NCI-H1694 treated with DMSO at 0.1 percent for 48 hours (cell line): ENCODE measurements around the gene STK38.

Experiments used
- DNase-seq: peaks from one replicate; lab custom pipeline; 2025; lab: John Stamatoyannopoulos, UW

The STK38 gene

GRCh38 chr6:36523451-36523850 lies 23.8 kb downstream of the STK38 start:
- no peak for DNase-seq

- DNase-seq: no peak
Measured at GRCh38 chr6:36519352-36519751, 27.9 kb downstream of the STK38 start.

GRCh38 chr6:36517408-36517807 lies 29.9 kb downstream of the STK38 start:
- no peak for DNase-seq

DNA sequence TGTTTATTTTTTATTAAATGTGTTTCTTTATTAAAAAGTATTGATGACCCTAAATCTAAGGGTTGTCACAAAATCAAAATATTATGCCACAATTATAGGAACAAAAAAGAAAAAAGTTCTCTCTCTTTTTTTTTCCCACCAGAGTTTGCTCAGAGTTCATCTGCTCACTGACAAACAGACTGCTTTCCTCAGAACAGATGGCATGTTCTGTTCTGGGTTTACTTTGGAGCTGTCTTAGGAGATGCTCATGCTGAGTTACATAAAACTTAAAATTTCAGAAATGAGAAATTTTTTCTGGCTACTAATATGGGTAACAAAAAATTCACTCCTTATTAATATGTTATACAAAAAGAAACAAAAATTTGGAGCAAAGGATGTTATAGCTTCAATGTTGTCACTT lies 30.3 kb downstream of the STK38 start:
- DNase-seq: no peak

- DNase-seq: no peak
Measured at GRCh38 chr6:36516559-36516958, 30.7 kb downstream of the STK38 start.

DNA sequence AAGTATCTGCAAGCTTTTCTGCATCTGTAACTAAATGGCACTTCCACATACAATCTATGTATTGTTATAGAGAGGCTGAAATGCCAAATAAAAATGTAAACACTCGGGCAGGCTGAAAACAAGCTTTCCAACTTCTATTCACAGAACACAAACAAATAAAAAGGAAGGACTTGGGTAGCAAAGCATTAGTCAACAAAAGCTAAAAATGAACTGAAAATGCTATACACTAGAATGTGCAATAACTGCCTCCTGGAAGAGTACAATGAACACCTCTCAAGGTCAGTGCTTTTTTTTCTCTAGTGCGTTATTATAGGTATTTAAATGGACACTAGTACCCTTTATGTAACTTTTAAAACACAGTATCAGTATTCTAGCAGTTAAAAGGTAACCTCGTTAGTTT lies 31.4 kb downstream of the STK38 start:
- DNase-seq: no peak

DNA sequence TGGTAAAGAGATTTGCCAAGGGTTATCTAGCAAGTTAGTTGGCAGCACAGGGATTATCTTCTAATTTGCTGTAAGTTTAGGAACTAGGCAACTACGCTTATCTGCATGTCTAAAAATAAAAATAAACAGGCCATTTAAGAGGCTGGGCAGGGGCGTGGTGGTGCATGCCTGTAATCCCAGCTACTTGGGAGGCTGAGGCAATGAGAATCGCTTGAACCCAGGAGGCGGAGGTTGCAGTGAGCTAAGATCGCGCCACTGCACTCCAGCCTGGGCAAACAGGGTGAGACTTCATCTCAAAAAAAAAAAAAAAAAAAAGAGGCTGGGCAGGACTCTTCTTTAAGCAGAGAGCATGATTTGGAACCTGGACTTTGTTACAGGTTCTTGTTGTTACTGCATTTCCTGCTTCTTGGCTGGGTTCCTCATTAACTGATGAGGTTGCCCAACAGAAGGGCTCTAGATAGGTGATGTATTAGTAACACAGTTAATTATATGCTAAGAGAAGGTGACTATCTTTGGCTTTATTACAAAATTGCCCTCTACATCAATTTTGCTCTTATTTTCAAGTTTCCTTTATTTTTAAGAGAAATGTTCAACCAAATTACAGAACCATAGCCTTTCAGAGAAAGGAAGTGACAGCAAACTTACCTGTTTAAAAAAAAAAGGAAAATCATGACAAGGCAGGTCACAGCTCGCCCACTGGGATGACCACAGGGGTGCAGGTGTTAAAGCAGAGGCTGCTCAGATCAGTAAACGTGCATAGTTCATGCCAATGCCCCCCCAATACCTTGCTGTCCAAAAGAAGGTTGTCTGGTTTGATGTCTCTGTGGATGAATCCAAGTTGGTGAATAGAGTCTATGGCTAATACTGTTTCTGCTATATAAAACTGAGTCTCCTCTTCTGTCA lies 32.5 kb downstream of the STK38 start:
- DNase-seq: no peak

- DNase-seq: no peak
Measured at GRCh38 chr6:36510365-36510764, 36.9 kb downstream of the STK38 start.

DNA sequence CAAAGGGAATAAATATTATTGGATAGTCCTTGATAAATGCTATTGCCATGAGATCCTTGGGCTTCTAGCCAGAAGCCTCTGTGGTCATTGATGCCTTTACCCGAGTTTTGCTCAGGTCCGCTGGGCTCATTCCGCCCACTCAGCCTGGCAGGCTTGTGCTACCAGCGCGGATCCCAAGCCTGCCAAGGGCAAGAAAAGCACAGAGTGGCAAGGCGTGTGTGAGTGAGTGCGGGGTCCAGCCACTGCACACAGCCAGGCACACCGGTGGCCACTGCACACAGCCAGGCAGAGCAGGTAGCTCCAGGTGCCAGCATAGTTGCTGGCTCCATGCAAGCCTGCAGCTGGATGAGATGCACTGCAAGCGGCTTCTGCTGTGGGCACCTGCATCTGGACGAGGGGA lies 38.7 kb downstream of the STK38 start:
- DNase-seq: no peak

DNA sequence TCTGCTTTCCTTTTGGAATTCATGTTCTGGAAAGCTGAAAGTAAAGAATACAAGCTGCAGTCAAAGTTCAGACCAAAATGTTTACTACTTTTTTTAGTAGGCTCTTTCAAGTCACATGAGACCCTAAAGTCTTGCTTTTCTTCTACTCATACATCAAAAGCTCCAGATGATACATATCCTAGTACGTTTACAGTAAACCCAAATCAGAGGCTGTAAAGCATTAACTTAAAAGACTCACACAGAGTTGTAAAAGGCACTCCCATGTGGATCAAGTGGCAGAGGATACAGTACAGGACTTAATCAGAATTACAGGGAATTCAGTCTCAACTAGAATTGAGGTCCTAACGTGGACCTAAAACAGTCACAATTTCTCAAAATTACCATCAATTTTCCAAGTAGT lies 40.7 kb downstream of the STK38 start:
- DNase-seq: no peak

- no peak for DNase-seq
Measured at GRCh38 chr6:36505744-36506534, 41.3 kb downstream of the STK38 start.

- no peak for DNase-seq
Measured at GRCh38 chr6:36504982-36505381, 42.3 kb downstream of the STK38 start.

DNA sequence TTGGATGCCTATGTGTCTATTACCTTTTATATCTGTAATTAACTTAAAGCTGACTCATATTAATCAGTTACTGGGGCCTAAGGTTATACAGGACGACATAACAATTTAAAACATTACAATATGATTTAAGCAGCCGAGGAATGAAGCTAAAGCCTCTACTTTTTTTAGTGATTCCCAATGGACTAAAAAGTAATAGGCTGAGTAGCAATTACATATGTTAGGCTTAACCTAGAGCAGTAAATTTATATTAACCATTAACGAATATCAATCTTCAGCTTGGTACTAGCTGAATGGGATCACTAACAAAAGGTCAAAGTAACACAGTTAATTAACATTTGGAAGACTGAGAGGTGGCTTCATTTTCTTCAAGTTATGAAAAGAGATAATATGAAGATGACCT lies 43.1 kb downstream of the STK38 start:
- DNase-seq: no peak

DNA sequence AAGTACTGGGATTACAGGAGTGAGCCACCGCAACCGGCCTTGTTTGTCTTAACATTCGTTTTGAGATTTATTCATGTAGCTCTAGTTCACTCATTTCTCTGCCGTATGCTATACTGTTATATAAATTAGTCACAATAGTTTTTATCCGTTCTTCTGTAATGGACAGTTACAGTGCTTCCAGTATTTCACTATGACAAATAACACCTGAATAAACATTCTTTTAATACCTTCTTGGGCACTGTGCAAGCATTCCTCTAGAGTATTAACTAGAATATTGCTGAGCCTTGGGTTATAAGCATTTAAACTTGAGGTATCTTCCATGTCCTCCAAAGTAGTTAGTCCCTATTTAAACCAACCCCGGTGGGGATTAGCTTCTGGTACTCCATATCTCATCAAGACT lies 45.6 kb downstream of the STK38 start:
- no peak for DNase-seq

DNA sequence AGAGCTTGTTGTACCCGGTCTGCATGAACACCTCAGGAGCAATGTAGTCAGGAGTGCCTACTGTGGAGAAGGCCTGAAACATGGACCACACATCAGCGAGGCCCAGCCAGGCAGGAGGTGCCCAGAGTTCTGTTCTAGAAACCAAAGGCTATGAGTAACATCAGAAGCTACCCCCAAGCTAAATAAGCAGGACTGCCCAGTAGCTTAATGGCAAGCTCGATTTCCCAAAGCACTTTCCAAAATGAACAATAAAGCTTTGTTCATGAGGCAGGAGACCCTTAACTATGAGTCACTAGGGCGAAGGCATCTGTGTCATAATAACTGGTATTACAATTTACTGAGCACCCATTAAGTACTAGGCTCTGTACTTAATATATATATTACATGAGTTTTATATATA lies 47.4 kb downstream of the STK38 start:
- no peak for DNase-seq

DNA sequence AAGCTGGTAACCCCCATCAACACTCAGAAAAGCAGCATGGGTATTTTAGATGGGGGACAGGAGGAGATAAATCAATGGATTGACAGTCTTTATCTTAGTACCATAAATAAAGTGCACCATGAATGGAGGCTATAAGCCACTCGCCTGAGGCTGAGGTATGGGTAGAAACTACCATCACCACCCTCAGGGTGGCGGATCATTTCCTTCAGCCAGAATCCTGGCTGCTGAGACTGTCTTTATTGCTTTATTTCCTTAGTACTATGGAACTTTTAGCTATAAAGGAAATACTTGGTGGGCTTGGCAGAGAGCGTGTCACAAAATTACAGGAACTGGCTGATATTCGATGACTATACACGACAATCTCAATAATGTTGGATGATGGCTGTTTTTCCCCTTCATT lies 52.2 kb downstream of the STK38 start:
- DNase-seq: no peak

DNA sequence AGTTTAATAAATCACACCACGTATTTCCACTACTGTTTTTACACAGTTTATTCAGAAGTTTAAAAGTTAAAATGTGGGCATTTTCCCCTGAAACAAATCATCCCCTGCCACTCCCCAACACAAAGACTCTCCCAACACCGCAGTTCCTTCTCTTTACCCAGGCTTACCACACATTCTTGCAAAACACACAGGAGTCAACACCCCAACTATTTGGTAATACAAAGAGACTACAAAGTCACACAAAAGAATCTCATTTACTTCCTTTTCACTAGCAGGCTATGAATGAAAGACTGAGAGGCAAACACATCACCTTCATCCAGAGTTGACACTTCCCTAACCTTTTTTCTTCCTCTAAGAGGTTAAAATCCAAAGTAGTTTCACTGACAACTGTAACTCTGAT lies 53.4 kb downstream of the STK38 start:
- no peak for DNase-seq

DNA sequence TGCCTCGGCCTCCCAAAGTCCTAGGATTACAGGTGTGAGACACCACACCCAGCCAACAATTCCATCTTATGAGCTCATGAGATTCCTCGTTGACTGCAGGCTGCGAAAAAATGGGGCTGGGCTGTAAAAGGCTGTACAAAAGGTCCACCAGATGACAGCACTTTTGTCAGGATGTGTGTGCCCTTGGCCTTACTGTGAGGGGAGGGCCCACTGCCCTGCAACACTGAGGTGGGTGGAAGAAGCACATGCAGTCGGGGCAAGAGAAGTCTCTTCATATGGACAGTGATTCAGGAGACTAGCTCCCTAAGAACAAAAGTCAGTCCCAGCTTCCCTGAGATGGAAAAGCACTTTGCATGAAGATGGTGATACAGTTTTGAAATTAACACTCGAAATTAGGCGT lies 54.0 kb downstream of the STK38 start:
- no peak for DNase-seq

DNA sequence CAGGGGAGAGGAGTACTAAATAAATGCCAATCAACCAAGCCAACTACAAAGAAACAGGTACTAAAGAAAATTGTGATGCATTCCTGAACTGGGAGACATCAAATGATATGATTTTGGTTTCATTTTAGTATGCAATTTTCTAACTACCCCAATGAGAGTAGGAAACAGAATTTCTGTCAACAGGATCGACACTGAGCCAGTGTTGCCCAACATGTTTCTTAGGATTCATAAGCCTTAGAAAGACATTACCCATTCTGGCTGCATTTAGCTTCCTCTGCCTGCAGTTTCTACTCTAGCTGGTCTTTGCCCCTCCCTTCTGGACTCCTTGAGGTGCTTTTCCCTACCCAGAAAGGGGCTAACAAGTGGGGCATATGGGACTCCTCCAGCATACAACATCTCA lies 54.7 kb downstream of the STK38 start:
- DNase-seq: no peak

- no peak for DNase-seq
Measured at GRCh38 chr6:36492092-36492491, 55.2 kb downstream of the STK38 start.

DNA sequence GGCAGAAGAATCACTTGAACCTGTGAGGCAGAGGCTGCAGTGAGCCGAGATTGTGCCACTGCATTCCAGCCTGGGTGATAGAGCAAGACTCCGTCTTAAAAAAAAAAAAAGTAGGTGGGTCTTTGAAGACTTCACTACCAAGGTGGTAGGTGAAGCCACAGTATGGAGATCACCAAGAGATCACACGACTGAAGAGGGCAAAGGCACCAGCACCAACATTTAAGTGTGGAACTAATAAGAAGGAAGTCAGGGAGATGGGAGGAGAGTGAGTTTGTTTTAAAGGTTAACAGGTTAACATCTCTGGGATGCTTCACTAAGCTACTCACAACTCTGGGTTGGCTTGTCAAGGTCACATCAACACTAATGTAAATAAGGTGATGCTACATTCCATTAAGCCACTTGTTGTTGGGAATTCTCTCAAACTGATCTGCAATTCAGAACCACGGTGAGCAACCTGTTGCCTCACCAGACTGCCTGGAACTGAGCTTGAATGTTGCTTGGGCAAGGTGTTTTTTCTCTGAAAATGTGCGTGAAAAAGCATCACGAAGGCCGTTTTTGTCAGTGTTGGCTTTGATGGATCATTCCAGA lies 55.8 kb downstream of the STK38 start:
- DNase-seq: no peak

GRCh38 chr6:36489426-36489825 lies 57.9 kb downstream of the STK38 start:
- no peak for DNase-seq

- DNase-seq: no peak
Measured at GRCh38 chr6:36488221-36488620, 59.1 kb downstream of the STK38 start.
